K562 treated with DMSO at 1 percent for 24 hours (cell line): Measurements from ENCODE around the gene APAF1. TPM values are rescaled to one million over a fixed set of nuclear protein-coding genes. Genes with fewer than 3 reads are reported as not detected.

Experiments
- total RNA-seq: library from RNA; unstranded; fragments of 300-600 nt; gene quantifications from 2 replicates; pipeline ENCODE4 v1.2.3, GENCODE V29; 2022; ENCODE audit warnings: low read depth; ENCODE audit not compliant: insufficient read depth

The APAF1 gene
- 8.7 and 12.8 TPM in 2 replicates for total RNA-seq

GRCh38 chr12:98644712-98645571 is at the start of gene APAF1, which contains the start of gene IKBIP:
TSS of gene APAF1 (plus strand) at chr12:98645290. CDS start at chr12:98648360, 3,070 bp downstream.
TSS of gene IKBIP (minus strand) at chr12:98644788. CDS start at chr12:98644701, 87 bp downstream.

Other genes with a start within 250 kb of the APAF1 start
- gene TMPO, start 129.7 kb upstream of the APAF1 start, total RNA-seq, result 112 and 125 TPM in 2 replicates
- 440 and 449 TPM in 2 replicates for gene SLC25A3, start 51.6 kb upstream of the APAF1 start, total RNA-seq
- 9.4 and 10.9 TPM in 2 replicates for gene IKBIP, start 502 bp upstream of the APAF1 start, total RNA-seq